B cell (primary cell): ENCODE data around the gene TMEM44. TPM values are rescaled to one million over a fixed set of nuclear protein-coding genes. Genes with fewer than 3 reads are reported as not detected.

Experiments
- ATAC-seq: fragments of 200-7000 bp; cut with Tn5 transposase; one replicate; pipeline ENCODE4 v1.10.0; 2021; ENCODE audit warnings: low read depth, mild to moderate bottlenecking, moderate number of reproducible peaks, moderate library complexity
- CTCF ChIA-PET: fragments of 350-600 bp; sonication (Branson Sonifier 250); formaldehyde crosslinking; loops from one replicate; lab custom pipeline; 2021; ENCODE audit warnings: antibody characterized with exemption, inconsistent platforms; lab: Charles Lee
- POLR2A ChIA-PET: fragments of 350-600 bp; sonication (Branson Sonifier 250); formaldehyde crosslinking; loops from one replicate; lab custom pipeline; 2021; ENCODE audit warnings: antibody characterized with exemption; lab: Charles Lee
- DNase-seq: peaks from one replicate; pipeline ENCODE4 v3.0.0; 2013
- H2AFZ ChIP-seq: 2 replicates; pipeline ENCODE4 v1.6.1; 2012; ENCODE audit warnings: mild to moderate bottlenecking, low read depth, low read length; ENCODE audit not compliant: insufficient read depth, poor library complexity, severe bottlenecking
- H3K27ac ChIP-seq, 2 donors: 1 replicate in 1 of 2; 2 replicates in 1 of 2; pipeline ENCODE4 v1.5.1; 2012 to 2013; ENCODE audit warnings: low read length in 2 of 2, mild to moderate bottlenecking in 2 of 2, moderate library complexity in 1 of 2
- H3K27me3 ChIP-seq, 4 experiments: fragments of 200-600 bp in 1 of 4; sonication (generic) in 1 of 4; replicated peaks in 1 of 4; 1 replicate in 2 of 4; 2 replicates in 2 of 4; pipeline versions ENCODE4 v1.6.1 to v1.7.0; 2013 to 2016; ENCODE audit warnings: low read length in 3 of 4, mild to moderate bottlenecking in 2 of 4, mixed read lengths in 1 of 4, moderate library complexity in 1 of 4; ENCODE audit not compliant: insufficient read depth in 4 of 4, control insufficient read depth in 3 of 4; ENCODE audit errors: control extremely low read depth in 1 of 4
- H3K36me3 ChIP-seq, 2 experiments: replicated peaks in 1 of 2; 1 replicate in 1 of 2; 2 replicates in 1 of 2; pipeline versions ENCODE4 v1.6.1 to v1.7.1; 2013; ENCODE audit warnings: low read length in 1 of 2; ENCODE audit not compliant: insufficient read depth in 2 of 2, control insufficient read depth in 1 of 2; ENCODE audit errors: control extremely low read depth in 1 of 2, extremely low read depth in 1 of 2
- H3K4me1 ChIP-seq, 2 donors: fragments of 200-600 bp in 1 of 2; sonication (generic) in 1 of 2; 1 replicate in 1 of 2; 2 replicates in 1 of 2; pipeline versions ENCODE4 v1.5.1 to v1.6.1; 2013 to 2017; ENCODE audit warnings: low read length in 2 of 2; ENCODE audit not compliant: control insufficient read depth in 2 of 2, insufficient read depth in 2 of 2
- H3K4me2 ChIP-seq: replicated peaks from 2 replicates; pipeline ENCODE3; 2012; ENCODE audit warnings: mild to moderate bottlenecking, low read depth, low read length; ENCODE audit not compliant: poor library complexity, severe bottlenecking
- H3K4me3 ChIP-seq, 5 experiments: fragments of 200-600 bp in 1 of 5; sonication (generic) in 1 of 5; 1 replicate in 3 of 5; 2 replicates in 2 of 5; pipeline versions ENCODE4 v1.5.1 to v1.7.0; 2011 to 2016; ENCODE audit warnings: low read length in 4 of 5, mild to moderate bottlenecking in 4 of 5, low read depth in 2 of 5, control low read depth in 1 of 5, moderate library complexity in 1 of 5; ENCODE audit not compliant: insufficient read depth in 1 of 5; ENCODE audit errors: control extremely low read depth in 1 of 5, extremely low read depth in 1 of 5
- H3K79me2 ChIP-seq: fragments of 200-600 bp; sonication (generic); one replicate; pipeline ENCODE4 v1.6.0; 2016; ENCODE audit warnings: low read length; ENCODE audit not compliant: control insufficient read depth, insufficient read depth
- H3K9ac ChIP-seq: fragments of 200-600 bp; sonication (generic); 2 replicates; pipeline ENCODE4 v1.6.1; 2017; ENCODE audit warnings: mild to moderate bottlenecking, low read length, moderate library complexity
- H3K9me3 ChIP-seq, 3 donors: one replicate each; pipeline versions ENCODE4 v1.6.1 to v1.7.1; 2013; ENCODE audit warnings: low read length in 2 of 3; ENCODE audit not compliant: control insufficient read depth in 2 of 3, insufficient read depth in 1 of 3; ENCODE audit errors: control extremely low read depth in 1 of 3
- H4K20me1 ChIP-seq: 2 replicates; pipeline ENCODE4 v1.6.0; 2012; ENCODE audit warnings: mild to moderate bottlenecking, low read length; ENCODE audit not compliant: insufficient read depth, control insufficient read depth, poor library complexity, severe bottlenecking
- H3K27ac Mint-ChIP-seq: one replicate; pipeline ENCODE4 v1.8.0; 2021; ENCODE audit warnings: mixed read lengths
- H3K27me3 Mint-ChIP-seq: one replicate; pipeline ENCODE4 v1.8.0; 2021; ENCODE audit warnings: mixed read lengths
- H3K4me1 Mint-ChIP-seq: one replicate; pipeline ENCODE4 v1.8.0; 2021; ENCODE audit warnings: mixed read lengths
- H3K4me3 Mint-ChIP-seq: one replicate; pipeline ENCODE4 v1.8.0; 2021; ENCODE audit warnings: mixed read lengths
- H3K9me3 Mint-ChIP-seq: one replicate; pipeline ENCODE4 v1.8.0; 2022; ENCODE audit warnings: mixed read lengths; ENCODE audit not compliant: insufficient read depth
- CTCF ChIP-seq: fragments of 200-600 bp; IDR thresholded peaks from one replicate; pipeline ENCODE4 v1.8.0; 2022; ENCODE audit warnings: antibody characterized with exemption, mild to moderate bottlenecking
- EZH2 ChIP-seq: IDR thresholded peaks from 2 replicates; pipeline ENCODE4 v1.6.1; 2012; ENCODE audit warnings: borderline replicate concordance, low read depth, mild to moderate bottlenecking, moderate library complexity, low read length; ENCODE audit not compliant: insufficient read depth, poor library complexity, severe bottlenecking
- WGBS: methylation state at CpG from one replicate; pipeline ENCODE4 v1.1.5; 2013; ENCODE audit warnings: missing lambda C conversion rate; ENCODE audit not compliant: insufficient coverage; 5-methylcytosine and 5-hydroxymethylcytosine counted together
- intact Hi-C: fragments of 100-400 bp; cut with micrococcal nuclease; formaldehyde crosslinking; loops from one replicate; pipeline ENCODE4 v1.10.0; 2022
- polyA plus RNA-seq: library from polyadenylated mRNA; depleted of rRNA; stranded (reverse); fragments of >200 nt; gene quantifications from 2 replicates; pipeline ENCODE4 v1.2.3, GENCODE V29; 2012
- total RNA-seq, 2 donors: library from RNA; stranded (reverse); fragments of 120-200 nt in 1 of 2; gene quantifications; 1 replicate in 1 of 2; 2 replicates in 1 of 2; pipeline versions ENCODE4 v1.2.3 to v1.2.4, GENCODE V29; 2013 to 2022

The TMEM44 gene
- total and polyA plus RNA-seq, 2 donors (not counting 1 experiment from before 2014, with no cell fraction given): 4.1 to 7.5 TPM

- Histone ChIP-seq H2AFZ (no peak overlapping the region), H3K4me2 (no peak overlapping the region), H3K9ac (no peak overlapping the region), H3K79me2 (no peaks in the 10 kb centered on the region), H4K20me1 (no peaks in the 10 kb centered on the region), H3K27ac (no peak overlapping the region), H3K4me1 (no peaks in the 10 kb centered on the region), H3K27me3 (peaks cover 0 to 17% (median 8%) of the 10 kb centered on the region in 4 experiments), H3K36me3 (no peaks in the 10 kb centered on the region), H3K4me3 (no peak overlapping the region), H3K9me3 (no peaks in the 10 kb centered on the region)
- intact Hi-C loops: no loop called here
- 46% methylated on average over 12 of the region's 18 CpGs for WGBS
- DNase-seq: no peak
- CTCF ChIA-PET: interaction anchor here (1.5 to 4.3 kb wide), 2 partner anchors 98 to 101 kb away, joined by 3 to 53 read pairs; no protein-coding TSS in a partner anchor
- H3K9me3 Mint-ChIP-seq: no peaks in the 10 kb centered on the region
- peaks cover 2% of the 10 kb centered on the region for H3K4me1 Mint-ChIP-seq
- peaks cover 34% of the 10 kb centered on the region for H3K27me3 Mint-ChIP-seq
- POLR2A ChIA-PET: no interaction called here
- no peak overlapping the region for H3K4me3 Mint-ChIP-seq
- TF ChIP-seq EZH2 (no peak), CTCF (no peak)
- no peak for ATAC-seq
- H3K27ac Mint-ChIP-seq: no peak overlapping the region
Observed at GRCh38 chr3:194572143-194572789, 61.0 kb downstream of the TMEM44 start.

- Histone ChIP-seq H3K4me1 (no peaks in the 10 kb centered on the region), H3K4me2 (no peak overlapping the region), H3K27ac (no peak overlapping the region), H3K79me2 (no peaks in the 10 kb centered on the region), H3K9me3 (no peaks in the 10 kb centered on the region), H3K4me3 (no peak overlapping the region), H3K36me3 (no peaks in the 10 kb centered on the region), H3K9ac (no peak overlapping the region), H3K27me3 (peaks cover 0 to 17% (median 9%) of the 10 kb centered on the region in 4 experiments), H2AFZ (no peak overlapping the region), H4K20me1 (no peaks in the 10 kb centered on the region)
- Mint-ChIP-seq H3K27ac (peak overlapping the region; percentile 70), H3K9me3 (no peaks in the 10 kb centered on the region), H3K4me3 (no peak overlapping the region), H3K4me1 (peaks cover 2% of the 10 kb centered on the region), H3K27me3 (peaks cover 38% of the 10 kb centered on the region)
- 96% methylated on average over 10 of the region's 16 CpGs for WGBS
- ChIA-PET CTCF (interaction anchor here (0.6 to 4.3 kb wide), 4 partner anchors 97 to 1270 kb away, joined by 3 to 53 read pairs (median 4); no protein-coding TSS in a partner anchor), POLR2A (no interaction called here)
- intact Hi-C loops: no loop called here
- DNase-seq (no peak), ATAC-seq (no peak)
- TF ChIP-seq CTCF: no peak
- TF ChIP-seq EZH2: no peak
Observed at GRCh38 chr3:194571491-194572142, 61.6 kb downstream of the TMEM44 start.
